DND-41 (cell line): ENCODE measurements around the gene ZNRF2.

Experiments
- ATAC-seq: fragments of 200-7000 bp; cut with Tn5 transposase; 3 replicates; pipeline ENCODE4 v1.9.1; 2021; ENCODE audit warnings: low read depth; ENCODE audit not compliant: insufficient read depth
- DNase-seq: peaks from one replicate; pipeline ENCODE4 v3.0.0-alpha.2; 2020
- H2AFZ ChIP-seq: 2 replicates; pipeline ENCODE4 v1.6.0; 2012; ENCODE audit warnings: low read depth, low read length
- H3K27ac ChIP-seq: 2 replicates; pipeline ENCODE4 v1.5.1; 2012; ENCODE audit warnings: low read length, inconsistent platforms
- H3K27me3 ChIP-seq: fragments of 200-600 bp; sonication (generic); 2 replicates; pipeline ENCODE4 v1.6.0; 2012; ENCODE audit warnings: low read length, mild to moderate bottlenecking, inconsistent platforms; ENCODE audit not compliant: insufficient read depth, poor library complexity
- H3K36me3 ChIP-seq: 2 replicates; pipeline ENCODE4 v1.5.1; 2012; ENCODE audit warnings: low read length, inconsistent platforms; ENCODE audit not compliant: insufficient read depth
- H3K4me1 ChIP-seq: 2 replicates; pipeline ENCODE4 v1.5.1; 2012; ENCODE audit warnings: mild to moderate bottlenecking, low read length; ENCODE audit not compliant: insufficient read depth
- H3K4me2 ChIP-seq: 2 replicates; pipeline ENCODE4 v1.6.0; 2012; ENCODE audit warnings: mild to moderate bottlenecking, moderate library complexity, low read length, inconsistent platforms; ENCODE audit not compliant: insufficient read depth
- H3K4me3 ChIP-seq, 2 experiments: fragments of 200-600 bp in 1 of 2; shearing (Covaris generic) in 1 of 2; 2 replicates each; pipeline ENCODE4 v1.5.1; 2012 to 2016; ENCODE audit warnings: inconsistent platforms in 2 of 2, low read length in 2 of 2, mild to moderate bottlenecking in 2 of 2, low read depth in 1 of 2, moderate library complexity in 1 of 2
- H3K79me2 ChIP-seq: 2 replicates; pipeline ENCODE4 v1.6.0; 2012; ENCODE audit warnings: low read length, inconsistent platforms; ENCODE audit not compliant: insufficient read depth
- H3K9ac ChIP-seq: 2 replicates; pipeline ENCODE4 v1.6.0; 2012; ENCODE audit warnings: low read depth, mild to moderate bottlenecking, inconsistent platforms, low read length, moderate library complexity
- H3K9me3 ChIP-seq: 2 replicates; pipeline ENCODE4 v1.5.1; 2012; ENCODE audit warnings: low read length, moderate library complexity, mild to moderate bottlenecking, inconsistent platforms; ENCODE audit not compliant: insufficient read depth, severe bottlenecking
- H4K20me1 ChIP-seq: 2 replicates; pipeline ENCODE4 v1.6.0; 2012; ENCODE audit warnings: low read length; ENCODE audit not compliant: insufficient read depth
- EZH2 ChIP-seq: IDR thresholded peaks from 3 replicates; pipeline ENCODE4 v1.6.1; 2012; ENCODE audit warnings: borderline replicate concordance, low read depth, mild to moderate bottlenecking, moderate library complexity, low read length, inconsistent platforms; ENCODE audit not compliant: severe bottlenecking
- TF ChIP-seq, protein P1 (sequence below): IDR thresholded peaks from 2 replicates; pipeline ENCODE4 v1.5.1; 2012; ENCODE audit warnings: borderline replicate concordance, low read length, moderate library complexity, mild to moderate bottlenecking; ENCODE audit not compliant: poor library complexity, severe bottlenecking; ENCODE audit errors: extremely low read depth

The ZNRF2 gene

GRCh38 chr7:30245913-30246312, 38.5 kb upstream of the ZNRF2 start:
- no peak overlapping the region for H3K27ac ChIP-seq
- H3K4me3 ChIP-seq = no peak overlapping the region
- H3K79me2 ChIP-seq = no peaks in the 10 kb centered on the region
- no peaks in the 10 kb centered on the region for H3K9me3 ChIP-seq
- H3K9ac ChIP-seq = no peak overlapping the region
- 0 out of 2 replicates have a peak, but pooled peaks cover 2% of the 10 kb centered on the region for H4K20me1 ChIP-seq
- H3K27me3 ChIP-seq = peaks cover 16% of the 10 kb centered on the region
- no peak for TF ChIP-seq EZH2
- TF ChIP-seq, protein P1, sequence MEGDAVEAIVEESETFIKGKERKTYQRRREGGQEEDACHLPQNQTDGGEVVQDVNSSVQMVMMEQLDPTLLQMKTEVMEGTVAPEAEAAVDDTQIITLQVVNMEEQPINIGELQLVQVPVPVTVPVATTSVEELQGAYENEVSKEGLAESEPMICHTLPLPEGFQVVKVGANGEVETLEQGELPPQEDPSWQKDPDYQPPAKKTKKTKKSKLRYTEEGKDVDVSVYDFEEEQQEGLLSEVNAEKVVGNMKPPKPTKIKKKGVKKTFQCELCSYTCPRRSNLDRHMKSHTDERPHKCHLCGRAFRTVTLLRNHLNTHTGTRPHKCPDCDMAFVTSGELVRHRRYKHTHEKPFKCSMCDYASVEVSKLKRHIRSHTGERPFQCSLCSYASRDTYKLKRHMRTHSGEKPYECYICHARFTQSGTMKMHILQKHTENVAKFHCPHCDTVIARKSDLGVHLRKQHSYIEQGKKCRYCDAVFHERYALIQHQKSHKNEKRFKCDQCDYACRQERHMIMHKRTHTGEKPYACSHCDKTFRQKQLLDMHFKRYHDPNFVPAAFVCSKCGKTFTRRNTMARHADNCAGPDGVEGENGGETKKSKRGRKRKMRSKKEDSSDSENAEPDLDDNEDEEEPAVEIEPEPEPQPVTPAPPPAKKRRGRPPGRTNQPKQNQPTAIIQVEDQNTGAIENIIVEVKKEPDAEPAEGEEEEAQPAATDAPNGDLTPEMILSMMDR = no peak
- no peak for ATAC-seq
- no peaks in the 10 kb centered on the region for H3K36me3 ChIP-seq
- no peak overlapping the region for H3K4me2 ChIP-seq
- DNase-seq = no peak
- no peak overlapping the region for H2AFZ ChIP-seq
- no peaks in the 10 kb centered on the region for H3K4me1 ChIP-seq

DNA sequence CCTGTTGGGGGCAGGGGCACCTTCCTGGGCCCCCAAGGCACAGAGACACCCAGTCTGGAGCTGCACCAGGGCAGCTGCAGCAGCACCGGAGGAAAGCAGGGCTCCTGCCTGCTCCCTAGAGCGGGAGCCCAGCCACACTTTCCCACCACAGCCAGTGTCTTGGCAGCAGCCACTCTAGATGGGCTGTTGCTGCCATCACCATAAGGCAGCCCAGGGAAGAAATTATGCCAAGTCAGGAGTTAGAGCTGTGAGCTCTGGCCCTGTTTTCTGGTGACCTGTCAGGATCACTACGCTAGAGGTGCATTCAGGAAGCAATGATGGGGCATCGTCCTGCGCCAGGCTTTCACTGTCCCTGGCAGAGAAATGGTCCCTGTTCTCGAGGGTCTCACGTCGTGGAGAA, 38.0 kb upstream of the ZNRF2 start:
- Histone ChIP-seq H2AFZ (no peak overlapping the region), H3K4me2 (no peak overlapping the region), H3K27me3 (peaks cover 11% of the 10 kb centered on the region), H3K9me3 (no peaks in the 10 kb centered on the region), H3K36me3 (no peaks in the 10 kb centered on the region), H4K20me1 (0 out of 2 replicates have a peak, but pooled peaks cover 2% of the 10 kb centered on the region), H3K4me1 (no peaks in the 10 kb centered on the region), H3K27ac (no peak overlapping the region), H3K79me2 (no peaks in the 10 kb centered on the region), H3K4me3 (no peak overlapping the region), H3K9ac (no peak overlapping the region)
- ATAC-seq (no peak), DNase-seq (no peak)
- TF ChIP-seq, protein P1 = no peak
- TF ChIP-seq EZH2 = no peak

DNA sequence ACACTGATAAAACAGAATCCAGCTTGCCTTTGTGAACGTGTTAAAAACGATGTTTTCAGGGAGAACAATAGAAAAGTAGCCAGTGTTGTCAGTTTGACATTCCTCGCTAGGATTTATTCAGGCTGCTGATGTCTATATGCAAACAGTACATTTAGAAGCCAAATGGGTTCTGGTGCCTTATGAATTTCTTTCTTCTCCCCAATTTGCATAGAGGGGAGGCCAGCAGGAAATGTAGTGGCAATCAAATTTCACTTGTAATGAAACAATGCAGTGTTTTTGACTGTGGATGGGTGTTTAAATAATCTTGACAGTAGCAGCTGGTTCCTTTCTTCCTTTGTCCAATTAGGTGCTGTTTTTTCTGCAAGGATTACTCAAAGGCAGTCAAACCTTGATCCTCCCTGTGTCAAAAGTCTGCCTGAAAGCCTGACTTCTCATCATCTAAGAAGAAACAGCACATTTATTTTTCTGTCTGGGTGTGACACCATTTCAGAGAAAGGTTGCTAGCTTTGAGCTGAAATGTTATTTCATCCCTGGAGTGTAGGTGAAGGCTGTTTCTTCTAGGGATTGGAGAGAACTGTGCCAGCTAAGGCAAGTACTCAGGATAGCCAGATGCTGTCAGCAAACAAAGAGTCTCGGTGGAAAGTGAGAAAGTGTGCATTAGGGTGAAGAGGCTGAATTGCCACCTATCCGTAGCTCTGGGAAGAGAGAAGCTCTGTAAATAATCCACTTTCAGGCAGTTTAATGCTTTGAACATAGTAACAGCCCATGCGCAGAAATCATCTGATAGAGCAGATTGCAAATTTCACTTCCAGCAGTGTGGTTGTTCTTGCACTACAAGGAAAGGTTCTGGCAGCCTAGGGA, 36.6 kb upstream of the ZNRF2 start:
- no peak overlapping the region for H3K4me3 ChIP-seq
- H2AFZ ChIP-seq = no peak overlapping the region
- H3K9ac ChIP-seq = no peak overlapping the region
- H4K20me1 ChIP-seq = 0 out of 2 replicates have a peak, but pooled peaks cover 2% of the 10 kb centered on the region
- no peak for DNase-seq
- H3K79me2 ChIP-seq = no peaks in the 10 kb centered on the region
- H3K27ac ChIP-seq = no peak overlapping the region
- H3K4me1 ChIP-seq = no peaks in the 10 kb centered on the region
- H3K27me3 ChIP-seq = peaks cover 2% of the 10 kb centered on the region
- no peaks in the 10 kb centered on the region for H3K9me3 ChIP-seq
- TF ChIP-seq, protein P1 = no peak
- no peak for TF ChIP-seq EZH2
- no peaks in the 10 kb centered on the region for H3K36me3 ChIP-seq
- H3K4me2 ChIP-seq = no peak overlapping the region
- ATAC-seq = no peak
